GM10266 (cell line): ENCODE results near the gene CTNNA2.
"Not testable (repeated sequence)": the region's sequence is repeated elsewhere in the genome, so short reads cannot be mapped to it uniquely, and the experiment has no call there.

Source experiments
- DNase-seq: peaks from one replicate; pipeline ENCODE4 v3.0.0; 2012; ENCODE audit errors: extremely low spot score
- CTCF ChIP-seq: IDR thresholded peaks from 2 replicates; pipeline ENCODE4 v1.5.1; 2012; ENCODE audit warnings: mild to moderate bottlenecking, low read depth; ENCODE audit not compliant: control insufficient read depth, insufficient read depth; ENCODE audit errors: missing control alignments

CTNNA2 gene

DNA sequence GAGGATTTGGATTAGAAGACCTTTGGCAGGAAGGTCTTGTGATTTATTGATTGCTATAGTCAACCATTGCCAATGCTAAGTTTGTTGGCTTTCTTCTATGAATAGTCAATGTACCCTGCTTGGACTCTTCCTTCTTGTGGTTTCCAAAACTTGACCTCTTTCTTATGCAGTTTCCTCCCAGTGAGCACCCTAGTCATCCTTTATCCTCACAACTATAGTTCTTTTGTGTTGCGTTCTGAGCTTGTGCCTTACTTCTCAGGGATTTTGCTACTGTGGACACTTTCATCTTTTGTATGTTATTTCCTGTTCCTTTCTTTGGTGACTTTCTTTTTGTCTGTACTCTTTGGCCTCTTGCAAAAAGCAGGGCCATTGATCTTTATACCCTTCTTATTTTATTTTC, 623.5 kb downstream of the CTNNA2 start:
- no peak for TF ChIP-seq CTCF
- DNase-seq, result no peak

- no peak for TF ChIP-seq CTCF
Observed at GRCh38 chr2:80139001-80139400, 626.1 kb downstream of the CTNNA2 start.

GRCh38 chr2:80141007-80141726, 628.3 kb downstream of the CTNNA2 start:
- no peak for DNase-seq
- no peak for TF ChIP-seq CTCF

More at GRCh38 chr2:80139001-80139400, 626.1 kb downstream of the CTNNA2 start:
- DNase-seq, result no peak

DNA sequence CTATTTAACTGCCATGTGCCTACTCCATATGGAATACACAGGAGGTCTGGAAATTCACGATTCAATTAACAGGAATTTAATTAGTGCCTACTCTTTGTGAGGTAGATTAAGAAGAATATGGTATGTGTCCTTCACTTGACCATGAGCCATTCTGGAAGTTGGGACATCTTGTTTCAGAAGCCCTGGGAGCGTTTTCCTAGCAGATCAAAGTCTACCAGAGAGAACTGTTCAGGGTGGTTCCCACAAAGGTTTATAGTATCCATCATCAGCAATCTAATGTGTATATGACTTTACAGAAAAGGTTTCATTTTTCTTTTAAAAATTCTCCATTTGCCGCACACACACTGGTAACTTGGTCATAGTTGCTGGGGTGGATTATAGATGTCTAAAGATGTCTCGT, 632.6 kb downstream of the CTNNA2 start:
- DNase-seq, result no peak
- no peak for TF ChIP-seq CTCF

GRCh38 chr2:80146757-80147156, 633.9 kb downstream of the CTNNA2 start:
- not testable (repeated sequence) for DNase-seq

DNA sequence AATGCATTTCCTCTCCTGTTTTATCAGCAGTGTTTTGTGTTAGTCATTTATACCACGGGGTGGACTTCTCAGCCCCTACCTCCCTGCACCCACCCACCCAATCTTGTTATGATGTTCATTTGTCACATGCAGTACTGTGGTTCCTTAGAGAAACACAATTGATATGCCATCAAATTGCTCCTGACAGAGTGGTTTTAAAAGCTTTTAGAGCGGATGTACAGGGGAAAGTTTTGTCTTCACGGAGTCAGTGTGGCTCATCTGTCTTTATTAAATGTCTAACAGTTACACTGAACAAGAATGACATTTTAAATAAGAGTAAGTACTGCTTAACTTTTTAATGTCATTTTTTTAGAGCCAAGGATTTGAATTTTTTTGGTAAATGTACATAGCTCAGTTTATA, 634.8 kb downstream of the CTNNA2 start:
- TF ChIP-seq CTCF, result no peak
- no peak for DNase-seq

- no peak for TF ChIP-seq CTCF
- DNase-seq, result no peak
Observed at GRCh38 chr2:80148906-80149305, 636.1 kb downstream of the CTNNA2 start.

DNA sequence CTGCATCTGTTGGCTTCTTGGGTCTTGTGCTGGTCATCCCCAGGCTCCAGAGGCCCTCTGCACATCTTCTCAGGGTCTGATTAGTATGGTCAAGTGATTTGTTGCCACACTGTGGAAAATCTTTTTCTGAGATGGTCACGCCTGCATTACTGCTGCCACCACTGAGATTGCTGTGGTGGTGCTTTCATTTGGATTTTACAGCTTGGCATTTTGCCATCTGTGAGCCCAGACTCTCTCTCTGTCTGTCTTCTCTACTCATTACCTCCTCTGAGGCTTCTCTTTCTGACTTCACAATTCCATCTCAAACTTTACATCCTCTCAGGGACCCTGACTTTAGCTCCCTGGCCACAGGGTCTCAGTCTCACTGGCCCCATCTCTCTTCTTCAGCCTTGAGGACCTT, 637.1 kb downstream of the CTNNA2 start:
- no peak for TF ChIP-seq CTCF
- no peak for DNase-seq
